Mesenchymal stem cell (in vitro differentiated cells and primary cell): ENCODE data around the gene RPH3AL.
A peak's percentile ranks its signal among the peaks of the same experiment; 100 is the strongest.

Source experiments
- DNase-seq: peaks from one replicate; pipeline ENCODE4 v3.0.0-alpha.2; 2013
- H2AFZ ChIP-seq: one replicate; pipeline ENCODE4 v1.6.1; 2013; ENCODE audit warnings: low read depth, mild to moderate bottlenecking, control low read depth, inconsistent platforms, low read length, moderate library complexity
- H2AK5ac ChIP-seq: 2 replicates; pipeline ENCODE4 v1.6.1; 2013; ENCODE audit warnings: low read length, moderate library complexity, mild to moderate bottlenecking, inconsistent platforms; ENCODE audit not compliant: severe bottlenecking
- H2BK120ac ChIP-seq: one replicate; pipeline ENCODE4 v1.6.1; 2013; ENCODE audit warnings: low read depth, mild to moderate bottlenecking, inconsistent platforms, low read length, moderate library complexity
- H2BK12ac ChIP-seq, 2 experiments: one replicate each; pipeline ENCODE4 v1.6.1; 2013; ENCODE audit warnings: inconsistent platforms in 2 of 2, low read length in 2 of 2, mild to moderate bottlenecking in 2 of 2, moderate library complexity in 2 of 2, control low read depth in 1 of 2
- H2BK15ac ChIP-seq: one replicate; pipeline ENCODE4 v1.6.1; 2013; ENCODE audit warnings: mild to moderate bottlenecking, low read depth, inconsistent platforms; ENCODE audit not compliant: poor library complexity, severe bottlenecking
- H2BK5ac ChIP-seq: 2 replicates; pipeline ENCODE4 v1.6.1; 2013; ENCODE audit warnings: low read depth, mild to moderate bottlenecking, low read length, control low read depth, inconsistent platforms; ENCODE audit not compliant: poor library complexity, severe bottlenecking
- H3K14ac ChIP-seq, 2 experiments: one replicate each; pipeline ENCODE4 v1.6.1; 2013; ENCODE audit warnings: inconsistent platforms in 2 of 2, low read length in 2 of 2, control low read depth in 1 of 2, mild to moderate bottlenecking in 1 of 2, moderate library complexity in 1 of 2
- H3K18ac ChIP-seq, 2 experiments: one replicate each; pipeline ENCODE4 v1.6.1; 2013; ENCODE audit warnings: inconsistent platforms in 2 of 2, low read length in 2 of 2, control low read depth in 1 of 2, low read depth in 1 of 2, mild to moderate bottlenecking in 1 of 2
- H3K23ac ChIP-seq, 2 experiments: one replicate each; pipeline ENCODE4 v1.6.1; 2013; ENCODE audit warnings: inconsistent platforms in 2 of 2, low read length in 2 of 2, mild to moderate bottlenecking in 2 of 2, moderate library complexity in 2 of 2, control low read depth in 1 of 2
- H3K27ac ChIP-seq: 2 replicates; pipeline ENCODE4 v1.5.1; 2013; ENCODE audit warnings: mild to moderate bottlenecking, moderate library complexity, low read length, control low read depth, inconsistent platforms; ENCODE audit not compliant: poor library complexity, severe bottlenecking
- H3K27me3 ChIP-seq, 2 experiments: 2 replicates each; pipeline versions ENCODE4 v1.6.1 to v1.7.0; 2013; ENCODE audit warnings: low read length in 2 of 2, mild to moderate bottlenecking in 2 of 2, moderate library complexity in 2 of 2, control low read depth in 1 of 2, inconsistent platforms in 1 of 2; ENCODE audit not compliant: control insufficient read depth in 1 of 2, insufficient read depth in 1 of 2
- H3K36me3 ChIP-seq, 2 experiments: 2 replicates each; pipeline versions ENCODE4 v1.6.1 to v1.7.0; 2013; ENCODE audit warnings: low read length in 2 of 2, control low read depth in 1 of 2, inconsistent platforms in 1 of 2, low read depth in 1 of 2, mild to moderate bottlenecking in 1 of 2; ENCODE audit not compliant: insufficient read depth in 2 of 2, control insufficient read depth in 1 of 2
- H3K4ac ChIP-seq, 2 experiments: one replicate each; pipeline ENCODE4 v1.6.1; 2013; ENCODE audit warnings: inconsistent platforms in 2 of 2, low read length in 2 of 2, mild to moderate bottlenecking in 2 of 2, moderate library complexity in 2 of 2, control low read depth in 1 of 2, low read depth in 1 of 2
- H3K4me1 ChIP-seq: 2 replicates; pipeline ENCODE4 v1.6.1; 2013; ENCODE audit warnings: low read depth, low read length, control low read depth; ENCODE audit not compliant: control insufficient read depth, insufficient read depth
- H3K4me2 ChIP-seq: 2 replicates; pipeline ENCODE4 v1.6.1; 2013; ENCODE audit warnings: low read length, mild to moderate bottlenecking, inconsistent platforms; ENCODE audit not compliant: poor library complexity, severe bottlenecking
- H3K4me3 ChIP-seq, 2 experiments: 2 replicates each; pipeline versions ENCODE4 v1.5.1 to v1.7.0; 2013; ENCODE audit warnings: low read length in 2 of 2, mild to moderate bottlenecking in 2 of 2, control low read depth in 1 of 2, low read depth in 1 of 2; ENCODE audit not compliant: insufficient read depth in 1 of 2
- H3K79me1 ChIP-seq: replicated peaks from 2 replicates; pipeline ENCODE4 v1.6.1; 2013; ENCODE audit warnings: mild to moderate bottlenecking, control low read depth, low read length, inconsistent platforms; ENCODE audit not compliant: poor library complexity, severe bottlenecking
- H3K9ac ChIP-seq: 2 replicates; pipeline ENCODE4 v1.7.0; 2013; ENCODE audit warnings: mild to moderate bottlenecking, low read length, moderate library complexity
- H3K9me3 ChIP-seq: 2 replicates; pipeline ENCODE4 v1.7.0; 2013; ENCODE audit warnings: mild to moderate bottlenecking, low read length; ENCODE audit not compliant: control insufficient read depth
- H4K8ac ChIP-seq: one replicate; pipeline ENCODE4 v1.6.1; 2013; ENCODE audit warnings: inconsistent platforms, mild to moderate bottlenecking, low read length, moderate library complexity
- H4K91ac ChIP-seq: one replicate; pipeline ENCODE4 v1.6.1; 2013; ENCODE audit warnings: mild to moderate bottlenecking, low read length, inconsistent platforms
- WGBS: methylation state at CpG from one replicate; pipeline ENCODE4 v1.1.7; 2013; ENCODE audit warnings: mixed read lengths; 5-methylcytosine and 5-hydroxymethylcytosine counted together

Gene RPH3AL

DNA sequence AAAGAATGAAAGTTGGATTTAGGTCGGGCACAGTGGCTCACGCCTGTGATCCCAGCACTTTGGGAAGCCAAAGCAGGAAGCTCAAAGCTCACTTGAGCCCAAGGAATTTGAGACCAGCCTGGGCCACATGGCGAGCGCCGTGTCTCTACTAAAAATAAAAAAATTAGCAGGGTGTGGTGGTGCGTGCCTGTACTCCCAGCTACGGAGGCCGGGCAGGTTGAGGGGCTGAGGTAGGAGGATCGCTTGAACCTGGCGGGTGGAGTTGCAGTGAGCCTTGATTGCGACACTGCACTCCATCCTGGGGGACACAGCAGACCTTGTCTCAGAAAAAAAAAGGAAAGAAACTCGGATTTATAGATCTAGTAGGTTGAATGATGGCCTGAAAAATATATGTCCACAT lies 37.4 kb upstream of the RPH3AL start:
- DNase-seq: no peak
- H4K8ac ChIP-seq: no peak overlapping the region
- no peak overlapping the region for H3K27ac ChIP-seq
- H2BK5ac ChIP-seq: no peak overlapping the region
- H3K14ac ChIP-seq: no peak overlapping the region
- H3K18ac ChIP-seq: no peak overlapping the region
- H2AFZ ChIP-seq: no peak overlapping the region
- 83% methylated on average over 12 of the region's 12 CpGs for WGBS
- peaks cover 10% of the 10 kb centered on the region for H3K9me3 ChIP-seq
- peaks cover 0 to 34% of the 10 kb centered on the region in 2 experiments for H3K27me3 ChIP-seq
- peaks cover under 1% of the 10 kb centered on the region for H3K79me1 ChIP-seq
- H3K36me3 ChIP-seq: no peaks in the 10 kb centered on the region
- H3K23ac ChIP-seq: no peak overlapping the region
- no peak overlapping the region for H4K91ac ChIP-seq
- no peak overlapping the region for H2BK15ac ChIP-seq
- H2BK120ac ChIP-seq: no peak overlapping the region
- no peak overlapping the region for H2BK12ac ChIP-seq
- no peak overlapping the region for H2AK5ac ChIP-seq
- no peak overlapping the region for H3K4ac ChIP-seq
- H3K4me2 ChIP-seq: no peak overlapping the region
- peaks cover 11% of the 10 kb centered on the region for H3K4me1 ChIP-seq
- no peak overlapping the region for H3K9ac ChIP-seq
- no peak overlapping the region for H3K4me3 ChIP-seq

DNA sequence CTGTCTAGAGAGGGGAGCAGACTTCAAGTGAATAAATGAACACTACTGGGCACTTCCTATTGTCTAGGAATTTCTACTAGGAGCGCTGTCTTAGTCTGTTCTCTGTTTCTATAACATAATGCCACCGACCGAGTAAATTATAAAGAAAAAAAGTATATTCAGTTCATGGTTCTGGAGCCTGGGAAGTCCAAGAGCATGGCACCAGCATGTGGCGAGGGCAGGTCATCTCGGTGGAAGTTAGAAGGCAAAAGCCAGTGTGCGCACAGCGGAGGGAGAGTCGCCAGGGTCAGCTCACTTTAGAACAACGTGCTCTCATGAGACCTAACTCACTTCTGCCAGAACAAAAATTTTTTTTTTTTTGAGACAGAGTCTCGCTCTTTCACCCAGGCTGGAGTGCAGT lies 35.5 kb upstream of the RPH3AL start:
- Histone ChIP-seq H2BK120ac (no peak overlapping the region), H3K36me3 (no peaks in the 10 kb centered on the region), H3K4me2 (no peak overlapping the region), H3K4me1 (peaks cover 24% of the 10 kb centered on the region), H3K27ac (no peak overlapping the region), H3K27me3 (peaks cover 0 to 44% of the 10 kb centered on the region in 2 experiments), H4K91ac (no peak overlapping the region), H3K18ac (no peak overlapping the region), H3K9me3 (peaks cover 10% of the 10 kb centered on the region), H3K79me1 (peaks cover 2% of the 10 kb centered on the region), H3K14ac (no peak overlapping the region), H2AK5ac (no peak overlapping the region), H3K23ac (no peak overlapping the region), H3K4ac (no peak overlapping the region), H3K4me3 (no peak overlapping the region), H3K9ac (no peak overlapping the region), H2BK15ac (no peak overlapping the region), H2BK12ac (no peak overlapping the region), H2AFZ (no peak overlapping the region), H4K8ac (no peak overlapping the region), H2BK5ac (no peak overlapping the region)
- DNase-seq: no peak
- WGBS: 93% methylated on average over 10 of the region's 10 CpGs

DNA sequence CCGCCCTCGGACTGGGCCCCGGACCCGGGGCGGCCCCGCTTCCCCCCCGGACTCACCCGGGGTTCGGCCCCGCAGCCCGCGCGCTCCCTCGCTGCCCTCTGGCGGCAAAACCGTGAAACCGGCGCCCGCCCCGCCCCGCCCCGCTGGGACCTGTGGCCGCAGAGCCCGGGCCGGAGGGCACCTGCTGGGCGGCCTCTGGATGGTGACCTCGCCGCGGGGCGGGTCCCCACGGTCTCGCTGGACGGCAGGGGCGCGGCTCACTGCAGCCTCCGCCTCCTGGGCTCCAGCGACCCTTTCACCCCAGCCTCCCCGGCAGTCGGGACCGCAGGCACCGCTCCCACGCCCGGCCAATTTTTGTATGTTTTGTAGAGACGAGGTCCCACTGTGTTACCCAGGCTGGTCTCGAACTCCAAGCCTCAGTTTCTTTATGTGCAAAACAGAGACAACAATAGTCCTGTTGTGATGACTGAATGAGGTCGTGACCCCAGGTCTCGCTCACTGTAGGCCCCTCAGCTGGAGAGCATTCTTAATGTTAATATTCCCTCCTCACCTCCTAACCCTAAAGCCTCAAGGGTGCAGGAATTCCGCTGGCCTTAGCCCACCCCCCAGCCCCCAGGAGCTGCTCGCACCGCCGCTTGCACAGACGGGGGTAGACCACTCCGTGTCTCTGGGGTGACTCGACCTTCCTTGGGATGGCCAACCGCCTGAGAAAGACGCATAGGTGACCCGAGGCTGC lies 33.7 kb upstream of the RPH3AL start:
- Histone ChIP-seq H3K4ac (no peak overlapping the region), H3K79me1 (peaks cover 2% of the 10 kb centered on the region), H2BK5ac (no peak overlapping the region), H4K8ac (no peak overlapping the region), H3K27ac (no peak overlapping the region), H3K36me3 (no peaks in the 10 kb centered on the region), H3K27me3 (peaks cover 0 to 45% of the 10 kb centered on the region in 2 experiments), H3K23ac (no peak overlapping the region), H3K18ac (no peak overlapping the region), H3K4me2 (peak overlapping the region; percentile 79), H3K9me3 (peaks cover 10% of the 10 kb centered on the region), H2BK15ac (no peak overlapping the region), H2BK12ac (no peak overlapping the region), H3K4me1 (peaks cover 34% of the 10 kb centered on the region), H3K4me3 (peak overlapping the region in 1 of 2 experiments; percentile 60), H2AK5ac (no peak overlapping the region), H3K9ac (no peak overlapping the region), H4K91ac (no peak overlapping the region), H2BK120ac (no peak overlapping the region), H2AFZ (peak overlapping the region; percentile 23), H3K14ac (no peak overlapping the region)
- 16% methylated on average over 32 of the region's 57 CpGs for WGBS
- peak; percentile 46 for DNase-seq

DNA sequence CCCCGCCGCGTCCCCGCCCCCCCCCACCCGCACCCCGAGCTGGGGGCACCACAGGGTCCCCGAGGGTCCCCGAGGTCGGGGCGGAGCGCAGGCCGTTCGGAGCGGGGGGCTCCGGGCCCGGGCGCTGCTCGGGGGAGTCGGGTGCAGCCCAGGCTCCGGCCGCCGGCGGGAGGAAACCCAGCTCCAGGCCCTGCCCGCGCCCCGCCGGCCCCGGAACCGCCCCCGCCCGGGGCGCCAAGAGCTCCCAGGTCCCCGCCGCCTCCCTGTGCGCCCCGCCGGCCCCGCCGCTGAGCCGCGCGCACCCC lies 33.2 kb upstream of the RPH3AL start:
- H3K36me3 ChIP-seq: no peaks in the 10 kb centered on the region
- no peak overlapping the region for H2BK12ac ChIP-seq
- peak overlapping the region in 1 of 2 experiments; percentile 60 for H3K4me3 ChIP-seq
- H3K9ac ChIP-seq: no peak overlapping the region
- H3K4ac ChIP-seq: no peak overlapping the region
- H2AK5ac ChIP-seq: no peak overlapping the region
- peak overlapping the region; percentile 17 for H2BK15ac ChIP-seq
- H3K14ac ChIP-seq: no peak overlapping the region
- peaks cover 35% of the 10 kb centered on the region for H3K4me1 ChIP-seq
- DNase-seq: no peak
- 0% methylated on average over 9 of the region's 42 CpGs for WGBS
- no peak overlapping the region for H2AFZ ChIP-seq
- H2BK5ac ChIP-seq: no peak overlapping the region
- peaks cover 10% of the 10 kb centered on the region for H3K9me3 ChIP-seq
- H3K27ac ChIP-seq: no peak overlapping the region
- H3K4me2 ChIP-seq: peak overlapping the region; percentile 37
- peaks cover 0 to 45% of the 10 kb centered on the region in 2 experiments for H3K27me3 ChIP-seq
- H4K8ac ChIP-seq: peak overlapping the region; percentile 39
- peaks cover 2% of the 10 kb centered on the region for H3K79me1 ChIP-seq
- H2BK120ac ChIP-seq: peak overlapping the region; percentile 95
- peak overlapping the region in 1 of 2 experiments; percentile 39 for H3K18ac ChIP-seq
- H3K23ac ChIP-seq: no peak overlapping the region
- no peak overlapping the region for H4K91ac ChIP-seq
